T-helper 1 cell (primary cell): ENCODE results near the gene SLCO4C1.
A peak's percentile ranks its signal among the peaks of the same experiment; 100 is the strongest.

Experiments used
- DNase-seq, 5 donors: peaks; one replicate each; pipeline ENCODE4 v3.0.0-alpha.2; 2012 to 2020

The SLCO4C1 gene

GRCh38 chr5:102262688-102263087 lies 33.4 kb downstream of the SLCO4C1 start:
- no peak for DNase-seq

GRCh38 chr5:102249381-102249780 lies 46.7 kb downstream of the SLCO4C1 start:
- no peak for DNase-seq

- DNase-seq = no peak
These were observed 52.9 kb downstream of the SLCO4C1 start for GRCh38 chr5:102243213-102243612.

- DNase-seq = no peak
These were observed 54.2 kb downstream of the SLCO4C1 start for GRCh38 chr5:102241809-102242421.

GRCh38 chr5:102231693-102232619 lies 64.1 kb downstream of the SLCO4C1 start:
- peak in 1 of 5 donors; percentile 27 for DNase-seq

GRCh38 chr5:102229685-102230084 lies 66.4 kb downstream of the SLCO4C1 start:
- peak in 1 of 5 donors; percentile 15 for DNase-seq

GRCh38 chr5:102226321-102226720 lies 69.8 kb downstream of the SLCO4C1 start:
- DNase-seq = no peak

- DNase-seq = peak in 1 of 5 donors; percentile 24
These were observed 72.3 kb downstream of the SLCO4C1 start for GRCh38 chr5:102223542-102224477.

GRCh38 chr5:102222772-102223171 lies 73.3 kb downstream of the SLCO4C1 start:
- DNase-seq = no peak

- no peak for DNase-seq
These were observed 74.1 kb downstream of the SLCO4C1 start for GRCh38 chr5:102221949-102222348.

GRCh38 chr5:102218159-102218558 lies 77.9 kb downstream of the SLCO4C1 start:
- peak in 1 of 5 donors; percentile 1 for DNase-seq

- no peak for DNase-seq
These were observed 79.4 kb downstream of the SLCO4C1 start for GRCh38 chr5:102216678-102217077.

GRCh38 chr5:102211165-102211564 lies 84.9 kb downstream of the SLCO4C1 start:
- DNase-seq = no peak

- no peak for DNase-seq
These were observed 95.2 kb downstream of the SLCO4C1 start for GRCh38 chr5:102200861-102201260.

- no peak for DNase-seq
These were observed 99.6 kb downstream of the SLCO4C1 start for GRCh38 chr5:102196481-102196880.
